HUES6 (cell line): Measurements from ENCODE around the gene UBL4A.
A peak's percentile ranks its signal among the peaks of the same experiment; 100 is the strongest.

ENCODE experiments used
- H3K27ac ChIP-seq: 2 replicates; pipeline ENCODE4 v1.7.0; 2013; ENCODE audit warnings: low read depth, mild to moderate bottlenecking, low read length, inconsistent platforms
- H3K27me3 ChIP-seq: 2 replicates; pipeline ENCODE4 v1.6.1; 2013; ENCODE audit warnings: low read length; ENCODE audit not compliant: control insufficient read depth, insufficient read depth
- H3K36me3 ChIP-seq: 2 replicates; pipeline ENCODE4 v1.6.1; 2013; ENCODE audit warnings: low read length; ENCODE audit not compliant: control insufficient read depth, insufficient read depth
- H3K4me1 ChIP-seq: 2 replicates; pipeline ENCODE4 v1.6.1; 2013; ENCODE audit warnings: low read length; ENCODE audit not compliant: control insufficient read depth, insufficient read depth
- H3K4me3 ChIP-seq: 2 replicates; pipeline ENCODE4 v1.5.1; 2013; ENCODE audit warnings: low read depth, low read length
- H3K9ac ChIP-seq: one replicate; pipeline ENCODE4 v1.6.1; 2013; ENCODE audit warnings: mild to moderate bottlenecking, low read length
- H3K9me3 ChIP-seq: 2 replicates; pipeline ENCODE4 v1.6.1; 2013; ENCODE audit warnings: low read depth, low read length; ENCODE audit not compliant: control insufficient read depth, insufficient read depth

The UBL4A gene

GRCh38 chrX:154519389-154519788 lies 33.0 kb upstream of the UBL4A start:
- peaks cover 3% of the 10 kb centered on the region; the same call in 1 of the 2 replicates for H3K9me3 ChIP-seq
- H3K27ac ChIP-seq = no peak overlapping the region
- H3K4me1 ChIP-seq = peaks cover 18% of the 10 kb centered on the region
- H3K36me3 ChIP-seq = no peaks in the 10 kb centered on the region
- H3K27me3 ChIP-seq = no peaks in the 10 kb centered on the region
- H3K9ac ChIP-seq = no peak overlapping the region
- no peak overlapping the region for H3K4me3 ChIP-seq

- Histone ChIP-seq H3K4me3 (peak overlapping the region; percentile 64), H3K9me3 (peaks cover 3% of the 10 kb centered on the region; the same call in 1 of the 2 replicates), H3K27ac (peak overlapping the region; percentile 68; the same call in 1 of the 2 replicates), H3K9ac (peak overlapping the region; percentile 76), H3K4me1 (peaks cover 18% of the 10 kb centered on the region), H3K27me3 (no peaks in the 10 kb centered on the region), H3K36me3 (no peaks in the 10 kb centered on the region)
Measured at GRCh38 chrX:154517101-154517781, 30.8 kb upstream of the UBL4A start.

- H3K27ac ChIP-seq = peak overlapping the region; percentile 68; the same call in 1 of the 2 replicates
- H3K4me1 ChIP-seq = peaks cover 18% of the 10 kb centered on the region
- H3K36me3 ChIP-seq = no peaks in the 10 kb centered on the region
- peak overlapping the region; percentile 76 for H3K9ac ChIP-seq
- peak overlapping the region; percentile 64 for H3K4me3 ChIP-seq
- H3K9me3 ChIP-seq = peaks cover 5% of the 10 kb centered on the region; the same call in 1 of the 2 replicates
- H3K27me3 ChIP-seq = no peaks in the 10 kb centered on the region
Measured at GRCh38 chrX:154516656-154517100, 30.3 kb upstream of the UBL4A start.

- peak within 1 kb of the TSS; percentile 88 for H3K4me3 ChIP-seq
- peaks cover 18% of the 10 kb centered on the region for H3K4me1 ChIP-seq
- H3K9me3 ChIP-seq = peaks cover 6% of the 10 kb centered on the region; the same call in 1 of the 2 replicates
- H3K36me3 ChIP-seq = no peaks in the 10 kb centered on the region
- no peaks in the 10 kb centered on the region for H3K27me3 ChIP-seq
- peak within 1 kb of the TSS; percentile 88; the same call in 1 of the 2 replicates for H3K27ac ChIP-seq
- H3K9ac ChIP-seq = peak within 1 kb of the TSS; percentile 79
Measured at GRCh38 chrX:154515966-154516655, 29.7 kb upstream of the UBL4A start, which contains the start of gene FAM3A. Gene FAM3A, minus strand, starts transcription at chrX:154516232. Its CDS starts 460 bp downstream, at chrX:154515772.

GRCh38 chrX:154515090-154515965 lies 28.9 kb upstream of the UBL4A start:
- Histone ChIP-seq H3K4me3 (peak overlapping the region; percentile 88), H3K9ac (peak overlapping the region; percentile 79), H3K4me1 (peaks cover 18% of the 10 kb centered on the region), H3K36me3 (no peaks in the 10 kb centered on the region; the same call in 1 of the 2 replicates), H3K27ac (peak overlapping the region; percentile 88; the same call in 1 of the 2 replicates), H3K27me3 (no peaks in the 10 kb centered on the region), H3K9me3 (peaks cover 6% of the 10 kb centered on the region; the same call in 1 of the 2 replicates)

GRCh38 chrX:154513716-154514115 lies 27.3 kb upstream of the UBL4A start:
- Histone ChIP-seq H3K36me3 (peaks cover 13% of the 10 kb centered on the region; the same call in 1 of the 2 replicates), H3K27me3 (no peaks in the 10 kb centered on the region), H3K4me1 (peaks cover 18% of the 10 kb centered on the region), H3K9me3 (peaks cover 10% of the 10 kb centered on the region; the same call in 1 of the 2 replicates), H3K4me3 (no peak overlapping the region), H3K9ac (no peak overlapping the region), H3K27ac (no peak overlapping the region)

GRCh38 chrX:154512879-154513553 lies 26.6 kb upstream of the UBL4A start:
- Histone ChIP-seq H3K27ac (no peak overlapping the region), H3K9ac (no peak overlapping the region), H3K27me3 (no peaks in the 10 kb centered on the region), H3K4me3 (no peak overlapping the region), H3K4me1 (peaks cover 15% of the 10 kb centered on the region), H3K9me3 (peaks cover 15% of the 10 kb centered on the region; the same call in 1 of the 2 replicates), H3K36me3 (peaks cover 17% of the 10 kb centered on the region)

- Histone ChIP-seq H3K27ac (no peak overlapping the region), H3K9me3 (peaks cover 21% of the 10 kb centered on the region; the same call in 1 of the 2 replicates), H3K4me1 (peaks cover 4% of the 10 kb centered on the region; the same call in 1 of the 2 replicates), H3K4me3 (no peak overlapping the region), H3K27me3 (no peaks in the 10 kb centered on the region), H3K36me3 (peaks cover 25% of the 10 kb centered on the region), H3K9ac (no peak overlapping the region)
Measured at GRCh38 chrX:154511761-154512160, 25.3 kb upstream of the UBL4A start.

- no peaks in the 10 kb centered on the region for H3K27me3 ChIP-seq
- no peak overlapping the region for H3K9ac ChIP-seq
- peaks cover 30% of the 10 kb centered on the region; the same call in 1 of the 2 replicates for H3K9me3 ChIP-seq
- H3K27ac ChIP-seq = no peak overlapping the region
- no peaks in the 10 kb centered on the region; the same call in 1 of the 2 replicates for H3K4me1 ChIP-seq
- no peak overlapping the region for H3K4me3 ChIP-seq
- H3K36me3 ChIP-seq = peaks cover 44% of the 10 kb centered on the region
Measured at GRCh38 chrX:154509455-154509854, 23.0 kb upstream of the UBL4A start.

- H3K4me3 ChIP-seq = no peak overlapping the region; the same call in 1 of the 2 replicates
- H3K27me3 ChIP-seq = no peaks in the 10 kb centered on the region
- H3K27ac ChIP-seq = no peak overlapping the region
- no peak overlapping the region for H3K9ac ChIP-seq
- no peaks in the 10 kb centered on the region; the same call in 1 of the 2 replicates for H3K4me1 ChIP-seq
- H3K9me3 ChIP-seq = peaks cover 26% of the 10 kb centered on the region; the same call in 1 of the 2 replicates
- H3K36me3 ChIP-seq = peaks cover 44% of the 10 kb centered on the region
Measured at GRCh38 chrX:154508384-154508745, 21.9 kb upstream of the UBL4A start.
